Stimulated activated memory B cell treated with anti-CD40 and anti-IgM and Interleukin-4, amounts not matched to agents 10 μg/mL and 1 μg/mL and 100 μg/mL, for 72 hours (primary cell): ENCODE results near the gene ARFRP1.

ENCODE experiments used
- ATAC-seq: fragments of 150-1000 bp; cut with Tn5 transposase; 2 replicates; pipeline ENCODE4 v1.10.0; 2021
- H3K27ac Mint-ChIP-seq: one replicate; pipeline ENCODE4 v1.8.0; 2022; ENCODE audit warnings: mild to moderate bottlenecking, mixed read lengths
- H3K27me3 Mint-ChIP-seq: one replicate; pipeline ENCODE4 v1.8.0; 2022; ENCODE audit warnings: mixed read lengths
- H3K36me3 Mint-ChIP-seq: one replicate; pipeline ENCODE4 v1.8.0; 2022; ENCODE audit warnings: mixed read lengths
- H3K4me1 Mint-ChIP-seq: one replicate; pipeline ENCODE4 v1.8.0; 2022; ENCODE audit warnings: mixed read lengths
- H3K4me3 Mint-ChIP-seq: one replicate; pipeline ENCODE4 v1.8.0; 2022; ENCODE audit warnings: mild to moderate bottlenecking, moderate library complexity, mixed read lengths
- H3K9me3 Mint-ChIP-seq: one replicate; pipeline ENCODE4 v1.8.0; 2022; ENCODE audit warnings: mixed read lengths

ARFRP1 gene

DNA sequence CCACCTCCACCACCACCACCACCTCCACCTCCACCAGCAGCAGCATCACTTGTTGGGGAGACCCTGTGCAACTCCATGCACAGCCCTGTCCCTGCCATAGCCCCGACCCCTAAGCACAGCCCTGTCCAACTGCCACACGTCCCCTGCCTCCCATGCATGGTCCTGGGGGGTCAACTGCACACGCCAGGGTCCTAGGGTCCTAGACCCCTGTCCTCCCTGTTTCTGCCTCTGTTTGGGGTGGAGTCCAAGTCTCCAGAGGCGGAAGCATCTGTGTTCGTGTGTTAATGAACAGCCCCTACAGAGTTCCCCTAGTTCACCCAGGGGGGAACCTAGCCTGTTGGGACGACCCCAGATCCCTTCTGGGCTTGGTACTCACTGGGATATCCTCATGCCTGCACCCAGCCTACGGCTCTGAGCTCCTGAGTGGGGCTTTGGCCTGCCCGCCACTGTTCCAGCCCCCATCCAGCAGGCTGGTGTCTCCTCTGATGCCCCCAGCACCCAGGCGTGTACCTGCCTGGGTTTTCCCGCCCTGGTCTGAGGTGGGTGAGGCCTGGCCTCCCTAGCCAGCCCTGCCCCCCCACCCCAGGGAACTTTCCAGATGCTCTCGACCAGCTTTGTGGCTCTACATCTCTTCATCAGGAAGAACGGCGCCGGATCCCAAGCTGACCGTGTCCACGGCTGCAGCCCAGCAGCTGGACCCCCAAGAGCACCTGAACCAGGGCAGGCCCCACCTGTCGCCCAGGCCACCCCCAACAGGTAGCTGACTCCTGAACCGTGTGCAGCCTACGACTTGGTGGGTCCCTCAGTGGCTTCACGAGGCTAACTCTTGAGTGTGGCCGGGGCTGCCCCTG is 13.8 kb downstream of the ARFRP1 start:
- H3K4me3 Mint-ChIP-seq, result peak overlapping the region; percentile 26
- no peaks in the 10 kb centered on the region for H3K27me3 Mint-ChIP-seq
- H3K4me1 Mint-ChIP-seq, result peaks cover 31% of the 10 kb centered on the region
- H3K36me3 Mint-ChIP-seq, result peaks cover 10% of the 10 kb centered on the region
- peak overlapping the region; percentile 57 for H3K27ac Mint-ChIP-seq
- no peaks in the 10 kb centered on the region for H3K9me3 Mint-ChIP-seq
- no peak for ATAC-seq

DNA sequence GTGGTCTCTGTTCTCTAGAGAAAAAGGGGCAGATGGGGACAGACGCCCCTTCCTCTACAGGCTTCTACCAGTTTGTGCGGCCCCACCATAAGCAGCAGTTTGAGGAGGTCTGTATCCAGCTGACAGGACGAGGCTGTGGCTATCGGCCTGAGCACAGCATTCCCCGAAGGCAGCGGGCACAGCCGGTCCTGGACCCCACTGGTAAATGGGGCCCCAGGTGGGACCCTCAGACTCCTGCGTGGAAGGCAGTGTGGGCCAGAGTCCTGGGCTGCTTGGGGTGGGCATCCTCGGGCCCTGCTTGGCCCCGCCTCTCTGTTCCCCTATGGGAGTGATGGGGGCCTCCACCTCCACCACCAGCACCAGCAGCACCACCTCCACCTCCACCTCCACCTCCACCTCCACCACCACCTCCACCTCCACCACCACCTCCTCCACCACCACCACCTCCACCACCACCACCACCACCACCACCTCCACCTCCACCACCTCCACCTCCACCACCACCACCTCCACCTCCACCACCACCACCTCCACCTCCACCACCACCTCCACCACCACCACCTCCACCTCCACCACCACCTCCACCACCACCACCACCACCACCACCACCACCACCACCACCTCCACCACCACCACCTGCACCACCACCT is 14.6 kb downstream of the ARFRP1 start:
- Mint-ChIP-seq H3K4me1 (peaks cover 28% of the 10 kb centered on the region), H3K27ac (peak overlapping the region; percentile 57), H3K9me3 (no peaks in the 10 kb centered on the region), H3K27me3 (no peaks in the 10 kb centered on the region), H3K36me3 (peaks cover 10% of the 10 kb centered on the region), H3K4me3 (no peak overlapping the region)
- ATAC-seq, result no peak

DNA sequence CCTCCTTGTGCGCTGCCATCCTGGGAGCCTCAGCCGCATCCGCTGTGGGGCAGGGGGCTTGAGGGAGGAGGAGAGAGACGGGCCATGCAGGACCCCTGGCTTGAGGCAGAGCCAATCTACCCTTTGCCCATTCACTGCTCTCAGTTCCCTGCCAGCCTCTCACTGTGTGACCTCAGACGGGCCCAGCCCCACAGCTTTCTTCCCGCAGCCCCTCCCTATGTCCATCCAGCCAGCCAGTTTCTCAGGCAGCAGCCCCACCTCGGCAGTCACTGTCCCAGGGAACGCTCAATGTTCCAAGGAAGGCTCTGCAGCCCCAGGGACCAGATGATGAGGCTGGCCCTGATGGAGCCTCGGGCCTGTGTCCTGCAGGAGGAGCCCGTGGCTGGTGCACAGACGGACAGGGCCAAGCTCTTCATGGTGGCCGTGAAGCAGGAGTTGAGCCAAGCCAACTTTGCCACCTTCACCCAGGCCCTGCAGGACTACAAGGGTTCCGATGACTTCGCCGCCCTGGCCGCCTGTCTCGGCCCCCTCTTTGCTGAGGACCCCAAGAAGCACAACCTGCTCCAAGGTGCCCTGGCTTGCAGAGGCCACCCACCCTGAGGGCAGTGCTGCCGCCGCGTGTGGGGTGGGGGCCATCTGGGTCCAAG is 15.2 kb downstream of the ARFRP1 start:
- H3K27me3 Mint-ChIP-seq, result no peaks in the 10 kb centered on the region
- H3K4me1 Mint-ChIP-seq, result peaks cover 22% of the 10 kb centered on the region
- H3K4me3 Mint-ChIP-seq, result no peak overlapping the region
- no peak for ATAC-seq
- H3K36me3 Mint-ChIP-seq, result peaks cover 10% of the 10 kb centered on the region
- no peaks in the 10 kb centered on the region for H3K9me3 Mint-ChIP-seq
- no peak overlapping the region for H3K27ac Mint-ChIP-seq

DNA sequence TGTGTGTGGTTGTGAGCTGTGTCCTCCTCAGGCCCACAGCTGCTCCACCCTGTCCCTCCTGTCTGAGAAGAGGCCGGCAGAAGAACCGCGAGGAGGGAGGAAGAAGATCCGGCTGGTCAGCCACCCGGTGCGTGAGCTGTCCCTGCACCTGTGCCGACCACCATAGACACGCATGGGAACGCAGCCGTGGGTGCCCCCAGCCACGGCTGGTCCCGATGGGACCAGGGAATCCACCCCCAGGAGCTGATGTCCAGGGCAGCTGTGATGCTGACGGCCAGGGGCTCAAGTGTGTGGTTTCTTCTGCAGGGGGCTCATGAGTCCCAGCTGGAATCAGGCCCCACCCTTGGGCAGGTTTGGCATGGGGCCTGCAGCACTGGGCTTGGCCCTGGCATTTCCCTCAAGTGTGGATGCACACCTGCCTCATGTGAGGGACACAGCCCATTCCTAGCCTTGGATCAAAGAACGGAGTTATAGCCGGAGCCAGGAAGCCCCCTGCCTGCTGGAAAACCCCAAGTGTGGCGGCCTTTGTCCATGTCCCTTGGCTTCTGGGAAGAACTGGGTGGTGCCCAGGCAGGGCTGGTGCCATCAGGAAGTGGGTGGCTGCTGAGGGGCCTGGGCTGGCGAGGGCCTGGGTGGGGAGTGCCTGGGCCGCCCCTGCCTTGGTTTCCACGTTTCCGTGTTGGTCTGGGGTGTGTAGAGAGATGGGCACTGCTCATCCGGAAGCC is 15.9 kb downstream of the ARFRP1 start:
- peaks cover 10% of the 10 kb centered on the region for H3K36me3 Mint-ChIP-seq
- no peak overlapping the region for H3K4me3 Mint-ChIP-seq
- H3K9me3 Mint-ChIP-seq, result no peaks in the 10 kb centered on the region
- H3K27ac Mint-ChIP-seq, result no peak overlapping the region
- ATAC-seq, result no peak
- peaks cover 15% of the 10 kb centered on the region for H3K4me1 Mint-ChIP-seq
- H3K27me3 Mint-ChIP-seq, result no peaks in the 10 kb centered on the region

DNA sequence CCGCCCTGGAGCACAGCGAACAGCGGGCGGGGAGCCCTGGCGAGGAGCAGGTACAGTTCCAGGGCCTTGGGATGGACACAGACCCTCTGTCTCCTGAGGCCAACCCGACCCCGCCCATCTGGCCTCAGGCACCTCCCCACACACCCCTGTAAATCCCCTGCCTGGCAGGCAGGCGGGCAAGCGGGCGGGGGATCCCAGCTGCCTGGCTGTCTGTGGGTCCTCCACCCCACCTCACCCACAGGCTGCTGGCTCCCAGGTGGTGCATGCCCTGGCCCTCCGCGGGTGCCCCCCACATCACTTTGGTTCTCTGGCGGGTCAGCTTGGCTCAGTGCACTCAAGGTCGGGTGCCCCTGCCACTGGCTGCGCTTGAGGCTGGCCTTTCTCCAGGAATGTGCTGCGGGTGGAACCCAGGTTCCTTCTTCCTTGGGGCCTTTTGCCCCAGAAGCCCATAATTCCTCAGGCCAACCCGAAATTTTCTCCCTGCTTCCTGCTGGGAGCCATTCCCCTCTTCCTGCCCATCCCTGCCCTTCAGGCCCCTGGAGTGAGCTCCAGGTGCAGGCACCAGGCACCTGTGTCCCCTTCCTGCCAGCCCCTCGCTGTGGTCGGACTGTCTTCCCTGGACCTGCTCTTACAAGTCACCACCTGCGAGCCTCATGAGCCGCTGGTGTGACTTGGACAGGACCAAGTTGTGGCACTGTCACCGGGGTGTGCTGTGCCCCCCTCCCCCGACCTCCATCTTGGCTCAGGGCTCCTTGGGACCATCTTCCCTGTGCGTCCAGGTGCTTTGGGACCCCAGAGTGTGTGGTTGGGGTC is 16.7 kb downstream of the ARFRP1 start:
- Mint-ChIP-seq H3K9me3 (no peaks in the 10 kb centered on the region), H3K36me3 (peaks cover 10% of the 10 kb centered on the region), H3K27me3 (no peaks in the 10 kb centered on the region), H3K4me1 (peaks cover 11% of the 10 kb centered on the region), H3K27ac (no peak overlapping the region), H3K4me3 (no peak overlapping the region)
- peak; percentile 13 for ATAC-seq

DNA sequence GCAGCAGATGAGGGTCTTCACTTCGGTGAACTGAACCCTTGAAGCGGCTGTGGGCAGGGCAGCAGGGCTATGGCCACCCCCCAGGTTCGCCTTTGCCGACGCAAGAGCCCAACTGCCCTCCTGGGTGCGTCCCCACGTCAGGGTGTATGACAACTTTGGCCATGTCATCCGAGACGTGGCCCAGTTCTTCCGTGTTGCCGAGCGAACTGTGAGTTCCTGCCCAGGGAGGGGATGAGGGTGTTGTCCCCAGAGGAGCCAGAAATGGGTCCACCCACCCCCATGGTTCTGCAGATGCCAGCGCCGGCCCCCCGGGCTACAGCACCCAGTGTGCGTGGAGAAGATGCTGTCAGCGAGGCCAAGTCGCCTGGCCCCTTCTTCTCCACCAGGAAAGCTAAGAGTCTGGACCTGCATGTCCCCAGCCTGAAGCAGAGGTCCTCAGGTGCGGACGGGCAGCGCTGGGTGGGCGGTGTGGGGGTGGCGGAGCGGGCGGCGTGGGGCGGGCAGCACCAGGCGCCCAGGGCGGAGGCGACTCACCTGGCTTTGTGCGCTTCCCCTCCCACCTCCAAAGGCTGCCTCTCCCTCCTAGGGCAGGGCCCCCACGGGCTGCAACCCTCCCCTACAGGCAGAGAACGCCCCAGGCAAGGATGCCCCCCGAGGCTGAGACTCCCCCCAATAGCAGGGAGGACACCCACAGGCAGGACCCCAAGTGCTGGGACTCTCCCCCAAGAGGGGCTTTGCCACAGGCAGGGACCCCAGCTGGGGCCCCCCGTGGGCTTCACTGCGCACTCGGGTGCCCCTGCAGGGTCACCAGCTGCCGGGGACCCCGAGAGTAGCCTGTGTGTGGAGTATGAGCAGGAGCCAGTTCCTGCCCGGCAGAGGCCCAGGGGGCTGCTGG is 17.5 kb downstream of the ARFRP1 start:
- no peak for ATAC-seq

DNA sequence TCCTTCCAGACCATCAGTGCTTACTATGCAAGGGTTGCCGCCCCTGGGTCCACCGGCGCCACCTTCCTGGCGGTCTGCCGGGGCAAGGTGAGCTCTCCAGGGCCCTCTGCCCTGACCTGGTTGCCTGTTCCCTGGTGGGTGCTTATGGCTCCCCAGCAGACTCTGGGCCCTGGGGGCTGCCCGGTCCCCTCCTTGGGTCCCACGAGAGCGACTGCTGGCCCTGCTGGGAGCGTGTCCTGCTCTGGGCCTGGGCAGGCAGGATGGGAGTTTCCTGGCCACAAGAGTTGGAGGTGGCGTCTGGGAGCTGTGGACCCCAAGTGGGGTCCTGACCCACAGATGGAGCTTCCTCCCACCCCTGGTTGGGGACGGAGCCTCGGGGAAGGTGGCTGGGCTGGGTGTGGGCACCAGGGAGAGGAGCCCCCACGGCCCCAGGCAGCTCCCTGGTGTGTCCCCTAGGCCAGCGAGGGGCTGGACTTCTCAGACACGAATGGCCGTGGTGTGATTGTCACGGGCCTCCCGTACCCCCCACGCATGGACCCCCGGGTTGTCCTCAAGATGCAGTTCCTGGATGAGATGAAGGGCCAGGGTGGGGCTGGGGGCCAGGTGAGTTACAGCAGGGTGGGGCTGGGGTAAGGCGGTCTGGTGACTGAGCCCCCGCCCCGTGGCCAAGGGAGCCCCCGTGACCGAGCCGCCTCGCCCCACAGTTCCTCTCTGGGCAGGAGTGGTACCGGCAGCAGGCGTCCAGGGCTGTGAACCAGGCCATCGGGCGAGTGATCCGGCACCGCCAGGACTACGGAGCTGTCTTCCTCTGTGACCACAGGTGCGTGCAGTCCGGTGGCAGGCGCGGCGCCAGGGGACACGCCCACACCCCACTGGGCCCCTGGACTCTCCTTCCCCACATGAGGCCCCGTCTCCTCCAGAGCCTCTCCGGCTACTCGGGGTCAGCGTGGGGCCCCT is 18.5 kb downstream of the ARFRP1 start:
- ATAC-seq, result peak; percentile 1
- H3K36me3 Mint-ChIP-seq, result peaks cover 9% of the 10 kb centered on the region
- H3K27ac Mint-ChIP-seq, result no peak overlapping the region
- peaks cover 9% of the 10 kb centered on the region for H3K4me1 Mint-ChIP-seq
- no peaks in the 10 kb centered on the region for H3K9me3 Mint-ChIP-seq
- no peak overlapping the region for H3K4me3 Mint-ChIP-seq
- H3K27me3 Mint-ChIP-seq, result no peaks in the 10 kb centered on the region

More for the DNA sequence above, 17.5 kb downstream of the ARFRP1 start:
- H3K36me3 Mint-ChIP-seq, result peaks cover 10% of the 10 kb centered on the region
- H3K4me1 Mint-ChIP-seq, result peaks cover 9% of the 10 kb centered on the region
- no peak overlapping the region for H3K4me3 Mint-ChIP-seq
- no peaks in the 10 kb centered on the region for H3K27me3 Mint-ChIP-seq
- H3K9me3 Mint-ChIP-seq, result no peaks in the 10 kb centered on the region
- H3K27ac Mint-ChIP-seq, result no peak overlapping the region

DNA sequence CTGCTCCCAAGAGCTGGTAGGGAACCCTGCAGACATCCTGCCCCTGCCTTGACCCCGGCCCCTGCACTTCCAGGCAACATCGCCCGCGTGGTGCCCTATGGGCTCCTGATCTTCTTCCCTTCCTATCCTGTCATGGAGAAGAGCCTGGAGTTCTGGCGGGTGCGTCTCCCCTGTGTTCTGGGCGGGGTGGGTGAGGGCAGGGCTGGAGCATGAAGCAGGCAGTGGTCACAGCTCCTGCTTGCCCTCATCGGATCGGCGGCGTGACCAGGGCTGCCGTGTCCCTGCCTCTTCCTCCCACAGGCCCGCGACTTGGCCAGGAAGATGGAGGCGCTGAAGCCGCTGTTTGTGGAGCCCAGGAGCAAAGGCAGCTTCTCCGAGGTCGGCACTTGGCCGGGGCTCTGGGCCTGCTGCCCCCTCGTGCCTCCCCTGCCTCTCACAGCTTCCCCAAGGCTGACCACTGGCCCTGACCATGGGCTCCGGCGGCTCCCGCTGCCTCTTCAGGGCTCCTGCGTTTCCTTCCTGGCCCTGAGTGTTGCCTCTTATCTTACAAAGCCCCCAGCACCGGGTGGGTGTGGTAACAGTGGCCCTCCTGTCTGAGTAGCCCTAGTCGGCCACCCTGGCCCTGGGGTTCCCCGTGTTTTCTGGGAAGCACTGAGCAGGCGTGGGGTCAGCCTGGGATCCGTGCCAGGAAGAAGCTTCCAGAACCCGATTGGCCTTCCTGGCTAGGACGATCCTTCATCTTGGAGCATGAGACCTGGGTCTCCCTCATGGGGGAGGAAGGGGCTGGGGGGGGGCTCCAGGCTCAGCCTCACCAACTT is 19.3 kb downstream of the ARFRP1 start:
- Mint-ChIP-seq H3K4me1 (peaks cover 9% of the 10 kb centered on the region), H3K4me3 (no peak overlapping the region), H3K36me3 (peaks cover under 1% of the 10 kb centered on the region), H3K27me3 (no peaks in the 10 kb centered on the region), H3K9me3 (no peaks in the 10 kb centered on the region), H3K27ac (no peak overlapping the region)
- ATAC-seq, result no peak

DNA sequence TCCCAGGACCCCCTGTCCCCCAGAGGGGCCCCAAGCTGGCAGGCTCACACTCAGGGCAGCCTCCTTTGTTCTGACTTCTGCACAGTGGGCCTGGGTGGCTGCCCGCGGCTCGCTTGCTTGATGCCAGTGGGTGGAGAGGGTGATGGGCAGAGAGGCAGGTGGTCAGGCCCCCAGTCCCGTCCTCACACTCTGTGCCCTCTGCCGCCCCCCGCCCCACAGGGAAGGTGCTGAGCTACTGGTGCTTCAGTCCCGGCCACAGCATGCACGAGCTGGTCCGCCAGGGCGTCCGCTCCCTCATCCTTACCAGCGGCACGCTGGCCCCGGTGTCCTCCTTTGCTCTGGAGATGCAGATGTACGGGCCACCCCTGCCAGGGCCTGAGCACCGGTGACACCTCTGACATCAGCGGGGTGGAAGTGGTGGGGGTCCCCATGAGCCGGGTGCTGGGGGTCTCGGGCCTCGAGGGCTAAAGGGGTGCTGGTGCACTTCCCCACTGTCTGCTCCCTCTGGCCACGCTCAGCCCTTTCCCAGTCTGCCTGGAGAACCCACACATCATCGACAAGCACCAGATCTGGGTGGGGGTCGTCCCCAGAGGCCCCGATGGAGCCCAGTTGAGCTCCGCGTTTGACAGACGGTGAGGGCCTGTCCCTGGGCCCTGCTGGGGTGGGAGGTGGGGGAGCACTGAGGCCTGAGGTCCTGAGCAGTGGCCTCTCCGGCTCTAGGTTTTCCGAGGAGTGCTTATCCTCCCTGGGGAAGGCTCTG is 20.2 kb downstream of the ARFRP1 start:
- ATAC-seq, result no peak
- H3K4me1 Mint-ChIP-seq, result peaks cover 9% of the 10 kb centered on the region
- no peaks in the 10 kb centered on the region for H3K9me3 Mint-ChIP-seq
- H3K27me3 Mint-ChIP-seq, result no peaks in the 10 kb centered on the region
- H3K27ac Mint-ChIP-seq, result no peak overlapping the region
- H3K4me3 Mint-ChIP-seq, result no peak overlapping the region
- no peaks in the 10 kb centered on the region for H3K36me3 Mint-ChIP-seq

DNA sequence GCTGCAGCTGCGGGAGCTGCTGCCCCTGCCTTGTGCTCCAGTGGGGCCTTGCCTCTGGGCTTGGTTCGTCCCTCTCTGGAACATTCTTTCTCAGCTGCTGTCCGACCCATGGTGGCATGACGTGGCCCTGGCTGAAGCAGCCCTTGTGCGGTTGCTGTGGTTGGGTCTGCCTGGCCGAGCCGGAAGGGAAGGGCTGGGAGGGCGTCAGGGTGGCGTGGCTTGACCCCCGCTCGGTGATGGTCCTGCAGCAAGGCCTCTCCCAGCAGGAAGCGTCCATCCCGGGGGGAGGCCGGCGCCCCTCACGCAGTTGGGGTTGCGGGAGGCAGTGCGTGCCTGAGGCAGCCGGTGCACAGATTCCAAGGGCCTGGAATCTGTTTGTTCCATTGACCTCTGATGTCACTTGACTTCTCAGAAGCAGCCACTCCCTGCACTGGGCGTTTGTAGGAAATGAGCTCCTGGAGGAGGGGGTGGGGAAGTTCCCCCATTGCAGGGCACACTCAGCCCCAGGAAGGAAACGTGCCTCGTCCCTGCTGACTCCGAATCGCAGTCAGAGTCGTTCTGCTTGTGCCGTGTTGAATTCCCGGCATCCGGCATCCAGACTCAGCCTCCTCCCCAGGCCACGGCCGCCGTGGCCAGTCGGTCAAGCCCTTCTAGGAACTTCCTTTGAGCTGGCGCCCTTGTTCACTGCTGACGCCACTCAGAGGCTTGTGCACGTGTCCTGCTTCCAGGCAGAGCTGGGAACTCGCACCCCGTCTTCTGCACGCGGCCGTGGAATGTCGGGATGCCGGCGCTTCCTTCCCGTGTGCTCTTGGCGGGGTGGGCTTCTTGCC is 21.1 kb downstream of the ARFRP1 start:
- H3K36me3 Mint-ChIP-seq, result no peaks in the 10 kb centered on the region
- H3K27ac Mint-ChIP-seq, result no peak overlapping the region

DNA sequence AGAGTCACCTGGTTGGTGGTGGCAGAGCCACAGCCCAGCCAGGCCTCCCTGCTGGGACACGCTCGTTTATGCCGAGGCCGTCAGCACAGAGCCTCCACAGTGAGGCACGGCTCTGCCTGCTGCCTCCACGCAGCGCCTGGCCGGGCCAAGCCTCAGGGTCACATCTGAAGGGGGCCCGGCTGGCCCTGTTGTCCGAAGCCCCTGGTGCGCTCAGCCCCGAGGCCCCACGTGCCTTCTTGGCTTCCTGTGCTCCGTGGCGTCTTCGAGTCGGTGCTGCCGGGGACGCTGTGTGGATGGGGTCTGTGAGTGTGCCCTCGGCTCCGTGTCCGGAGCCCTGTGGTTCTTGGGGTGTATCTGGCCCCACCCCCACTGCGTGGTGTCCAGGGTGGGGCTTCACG is 21.7 kb downstream of the ARFRP1 start:
- ATAC-seq, result no peak
- H3K4me1 Mint-ChIP-seq, result peaks cover 2% of the 10 kb centered on the region
- H3K36me3 Mint-ChIP-seq, result no peaks in the 10 kb centered on the region
- no peak overlapping the region for H3K27ac Mint-ChIP-seq
- no peaks in the 10 kb centered on the region for H3K27me3 Mint-ChIP-seq
- H3K9me3 Mint-ChIP-seq, result no peaks in the 10 kb centered on the region
- no peak overlapping the region for H3K4me3 Mint-ChIP-seq

More for the DNA sequence above, 21.1 kb downstream of the ARFRP1 start:
- Mint-ChIP-seq H3K27me3 (no peaks in the 10 kb centered on the region), H3K4me3 (no peak overlapping the region), H3K9me3 (no peaks in the 10 kb centered on the region), H3K4me1 (peaks cover 8% of the 10 kb centered on the region)
- ATAC-seq, result no peak
